ENCODE data around the gene CUEDC1.
A peak's percentile ranks its signal among the peaks of the same experiment; 100 is the strongest.

Gene CUEDC1

GRCh38 chr17:57914273-57915142 lies 40.7 kb downstream of the CUEDC1 start:
- DNase-seq = no peak

- no peak for DNase-seq
These were observed 41.5 kb downstream of the CUEDC1 start for GRCh38 chr17:57913575-57914272.

- DNase-seq = no peak
These were observed 43.2 kb downstream of the CUEDC1 start for GRCh38 chr17:57911834-57912673.

GRCh38 chr17:57910462-57911420 lies 44.5 kb downstream of the CUEDC1 start:
- DNase-seq = no peak

- no peak for DNase-seq
These were observed 45.7 kb downstream of the CUEDC1 start for GRCh38 chr17:57909551-57909950.

- peak; percentile 54 for DNase-seq
These were observed 46.9 kb downstream of the CUEDC1 start for GRCh38 chr17:57908278-57908677.

- no peak for DNase-seq
These were observed 48.3 kb downstream of the CUEDC1 start for GRCh38 chr17:57906910-57907309.

GRCh38 chr17:57905875-57906455 lies 49.2 kb downstream of the CUEDC1 start:
- DNase-seq = no peak

- DNase-seq = no peak
These were observed 51.3 kb downstream of the CUEDC1 start for GRCh38 chr17:57903961-57904360.

GRCh38 chr17:57902800-57903759 lies 52.1 kb downstream of the CUEDC1 start:
- DNase-seq = no peak

GRCh38 chr17:57902117-57902799 lies 53.0 kb downstream of the CUEDC1 start:
- peak; percentile 15 for DNase-seq

- DNase-seq = no peak
These were observed 54.0 kb downstream of the CUEDC1 start for GRCh38 chr17:57900991-57901743.

- no peak for DNase-seq
These were observed 55.4 kb downstream of the CUEDC1 start for GRCh38 chr17:57899822-57900221.

- no peak for DNase-seq
These were observed 55.8 kb downstream of the CUEDC1 start for GRCh38 chr17:57899391-57899790.

GRCh38 chr17:57898487-57899311 lies 56.5 kb downstream of the CUEDC1 start:
- DNase-seq = no peak

- no peak for DNase-seq
These were observed 59.7 kb downstream of the CUEDC1 start for GRCh38 chr17:57895382-57896060.

GRCh38 chr17:57894848-57895247 lies 60.4 kb downstream of the CUEDC1 start:
- DNase-seq = no peak
